NCI-H1105 treated with DMSO at 0.1 percent for 48 hours (cell line): ENCODE measurements around the gene ITIH2.
A peak's percentile ranks its signal among the peaks of the same experiment; 100 is the strongest.
"Not testable (repeated sequence)": the region's sequence is repeated elsewhere in the genome, so short reads cannot be mapped to it uniquely, and the experiment has no call there.

ENCODE experiments used
- DNase-seq: peaks from one replicate; lab custom pipeline; 2025; lab: John Stamatoyannopoulos, UW

The ITIH2 gene

DNA sequence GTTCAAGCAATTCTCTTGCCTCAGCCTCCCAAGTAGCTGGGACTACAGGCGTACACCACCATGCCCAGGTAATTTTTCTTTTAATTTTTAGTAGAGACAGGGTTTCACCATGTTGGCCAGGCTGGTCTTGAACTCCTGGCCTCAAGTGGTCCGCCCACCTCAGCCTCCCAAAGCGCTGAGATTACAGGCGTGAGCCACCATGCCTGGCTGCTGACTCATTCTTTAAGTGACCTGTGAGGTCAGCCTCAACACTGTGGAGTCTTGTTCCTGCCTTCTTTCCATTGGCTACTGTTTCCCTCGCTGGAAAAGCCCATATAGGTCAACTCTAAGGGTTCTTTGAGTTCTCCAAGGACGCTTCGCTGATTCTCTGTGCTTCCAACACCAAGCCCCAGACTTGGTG, 45.5 kb downstream of the ITIH2 start:
- not testable (repeated sequence) for DNase-seq

DNA sequence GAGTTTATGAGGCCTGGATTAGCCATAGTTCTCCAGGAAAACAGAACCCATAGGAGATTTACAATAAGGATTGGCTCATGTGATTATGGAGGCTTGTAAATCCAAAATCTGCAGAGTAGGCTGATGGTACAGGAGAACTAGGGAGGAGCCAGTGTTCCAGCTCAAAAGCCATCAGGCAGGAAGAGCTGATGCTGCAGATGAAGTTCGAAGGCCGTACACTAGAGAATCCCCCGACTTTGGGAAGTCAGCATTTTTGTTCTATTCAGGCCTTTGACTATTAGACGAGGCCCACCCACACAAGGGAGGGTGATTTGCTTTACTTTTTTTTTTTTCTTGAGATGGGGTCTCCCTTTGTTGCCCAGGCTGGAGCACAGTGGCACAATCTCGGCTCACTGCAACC, 47.1 kb downstream of the ITIH2 start:
- no peak for DNase-seq

DNA sequence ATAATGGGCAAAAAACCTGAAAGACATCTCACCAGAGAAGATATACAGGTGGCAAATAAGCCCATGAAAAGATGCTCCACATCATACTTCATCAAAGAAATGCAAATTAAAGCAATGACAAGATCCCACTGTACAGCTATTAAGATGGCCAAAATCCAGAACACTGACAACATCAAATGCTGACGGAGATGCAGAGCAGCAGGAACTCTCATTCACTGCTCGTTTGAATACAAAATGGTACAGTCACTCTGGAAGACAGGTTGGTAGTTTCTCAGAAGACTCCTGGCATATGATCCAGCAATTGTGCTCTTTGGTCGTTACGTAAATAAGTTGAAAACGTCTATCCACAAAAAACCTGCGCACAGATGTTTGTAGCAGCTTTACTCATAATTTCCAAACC, 49.1 kb downstream of the ITIH2 start:
- no peak for DNase-seq

DNA sequence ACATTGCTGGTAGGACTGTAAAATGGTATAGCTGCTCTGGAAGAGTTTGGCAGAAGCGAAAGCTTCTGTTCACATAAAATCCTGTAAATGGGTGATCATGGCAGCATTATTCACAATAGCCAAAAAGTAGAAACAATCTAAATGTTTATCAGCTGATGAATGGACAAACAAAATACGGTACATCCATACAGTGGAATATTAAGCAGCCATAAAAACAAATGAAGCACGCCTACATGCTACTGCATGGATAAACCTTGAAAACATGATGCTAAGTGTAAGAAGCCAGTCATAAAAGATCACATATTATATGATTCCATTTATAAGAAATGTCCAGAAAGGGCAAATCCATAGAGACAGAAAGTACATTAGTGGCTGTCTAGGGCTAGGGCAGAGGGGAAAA, 52.0 kb downstream of the ITIH2 start:
- DNase-seq, result no peak

DNA sequence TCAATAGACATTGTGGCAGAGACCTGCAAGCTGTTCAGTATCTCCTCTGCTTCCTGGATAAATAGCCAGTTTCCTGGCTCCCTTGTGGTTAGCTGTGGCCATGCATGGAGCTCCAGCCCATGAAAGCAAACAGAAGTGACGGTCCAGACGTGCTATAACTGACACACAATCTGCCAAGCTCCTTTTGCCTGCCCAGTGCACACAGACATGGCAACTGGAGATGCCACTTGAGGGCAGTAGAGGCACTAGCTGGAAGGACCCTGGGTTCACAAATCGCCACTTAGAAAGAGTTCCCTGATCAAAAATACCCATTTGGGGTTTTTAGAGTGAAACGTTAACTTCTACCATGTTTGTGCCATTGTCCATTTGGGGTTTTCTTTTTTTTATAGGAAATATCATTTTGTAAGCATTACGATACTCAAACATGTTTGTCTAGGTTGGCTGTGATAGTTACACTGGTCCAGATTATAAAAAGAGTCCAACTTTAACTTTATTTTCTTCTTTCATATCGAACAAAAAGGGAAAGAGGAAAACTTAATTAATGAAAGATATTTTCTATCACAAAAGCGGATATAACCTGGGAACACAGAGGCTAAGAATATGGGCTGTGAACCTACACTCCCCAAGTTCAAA, 53.4 kb downstream of the ITIH2 start:
- DNase-seq, result no peak

DNA sequence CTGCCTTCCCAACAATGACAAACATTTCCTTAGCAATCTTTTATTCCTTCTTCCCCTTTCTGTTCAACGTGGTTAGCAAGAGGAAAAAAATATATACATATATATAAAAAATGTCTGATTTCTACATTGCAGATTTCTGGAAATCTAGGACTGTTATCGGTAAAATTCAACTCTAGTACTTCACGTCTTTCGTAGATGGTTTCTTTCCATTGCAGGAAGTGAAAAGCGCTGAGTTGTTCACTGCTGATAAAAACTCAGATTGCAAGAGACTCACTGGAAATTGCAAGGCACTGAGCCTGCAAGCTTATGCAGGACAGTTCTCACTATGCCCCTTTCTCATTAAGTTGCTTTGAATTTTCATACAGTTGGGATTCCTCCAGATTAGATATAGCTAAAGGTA, 60.8 kb downstream of the ITIH2 start:
- DNase-seq, result no peak

DNA sequence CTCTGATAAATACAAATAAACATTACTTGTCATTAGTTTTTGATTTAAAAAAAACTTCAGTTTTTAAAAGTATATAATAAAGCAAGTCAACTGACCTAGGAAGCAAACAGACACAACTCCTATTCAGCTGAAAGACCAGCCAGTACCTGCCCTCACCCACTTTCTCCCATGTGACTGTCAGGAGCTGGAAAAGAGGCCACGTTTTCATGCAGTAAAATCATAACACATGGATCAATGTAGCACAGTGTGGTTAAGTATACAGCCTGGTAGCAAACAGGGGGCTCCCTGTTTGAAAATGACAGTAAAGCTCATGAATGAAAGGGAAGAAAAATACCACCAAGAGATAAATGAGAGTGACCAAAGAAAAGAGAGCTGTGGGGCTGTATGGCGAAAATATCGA, 63.1 kb downstream of the ITIH2 start:
- no peak for DNase-seq

DNA sequence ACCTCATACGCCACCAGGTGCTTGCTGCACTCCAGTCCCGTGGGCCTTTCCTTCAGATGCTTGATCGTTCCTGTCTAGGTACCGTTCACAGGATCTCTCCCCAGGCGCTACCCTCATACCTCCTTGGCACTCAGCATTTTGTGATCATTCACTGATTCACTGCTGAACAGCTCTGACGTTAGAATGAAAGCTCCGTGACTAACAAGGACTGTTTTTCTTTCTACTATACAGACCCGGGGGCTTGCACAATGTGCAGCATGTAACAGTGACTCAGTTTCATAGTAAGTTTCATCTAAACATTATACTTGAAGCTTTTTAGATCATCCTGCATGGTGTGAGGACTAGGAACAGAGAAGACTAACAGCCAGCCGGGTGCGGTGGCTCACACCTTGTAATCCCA, 64.1 kb downstream of the ITIH2 start:
- DNase-seq, result no peak

DNA sequence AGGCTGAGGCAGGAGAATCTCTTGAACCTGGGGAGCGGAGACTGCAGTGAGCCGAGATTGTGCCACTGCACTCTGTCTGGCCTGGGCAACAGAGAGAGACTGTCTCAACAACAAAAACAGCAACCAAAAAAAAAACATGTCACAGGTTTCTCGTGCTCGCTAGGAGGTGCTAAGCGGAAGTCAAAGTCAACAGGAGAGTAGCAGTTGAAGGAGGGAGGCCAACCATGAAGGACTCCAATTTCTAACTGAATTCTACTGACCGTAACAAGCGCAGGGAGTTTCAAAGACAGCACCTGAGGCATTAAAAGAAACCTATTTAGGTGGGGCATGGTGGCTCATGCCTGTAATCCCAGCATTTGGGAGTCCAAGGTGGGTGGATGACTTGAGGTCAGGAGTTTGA, 65.3 kb downstream of the ITIH2 start:
- DNase-seq, result no peak

DNA sequence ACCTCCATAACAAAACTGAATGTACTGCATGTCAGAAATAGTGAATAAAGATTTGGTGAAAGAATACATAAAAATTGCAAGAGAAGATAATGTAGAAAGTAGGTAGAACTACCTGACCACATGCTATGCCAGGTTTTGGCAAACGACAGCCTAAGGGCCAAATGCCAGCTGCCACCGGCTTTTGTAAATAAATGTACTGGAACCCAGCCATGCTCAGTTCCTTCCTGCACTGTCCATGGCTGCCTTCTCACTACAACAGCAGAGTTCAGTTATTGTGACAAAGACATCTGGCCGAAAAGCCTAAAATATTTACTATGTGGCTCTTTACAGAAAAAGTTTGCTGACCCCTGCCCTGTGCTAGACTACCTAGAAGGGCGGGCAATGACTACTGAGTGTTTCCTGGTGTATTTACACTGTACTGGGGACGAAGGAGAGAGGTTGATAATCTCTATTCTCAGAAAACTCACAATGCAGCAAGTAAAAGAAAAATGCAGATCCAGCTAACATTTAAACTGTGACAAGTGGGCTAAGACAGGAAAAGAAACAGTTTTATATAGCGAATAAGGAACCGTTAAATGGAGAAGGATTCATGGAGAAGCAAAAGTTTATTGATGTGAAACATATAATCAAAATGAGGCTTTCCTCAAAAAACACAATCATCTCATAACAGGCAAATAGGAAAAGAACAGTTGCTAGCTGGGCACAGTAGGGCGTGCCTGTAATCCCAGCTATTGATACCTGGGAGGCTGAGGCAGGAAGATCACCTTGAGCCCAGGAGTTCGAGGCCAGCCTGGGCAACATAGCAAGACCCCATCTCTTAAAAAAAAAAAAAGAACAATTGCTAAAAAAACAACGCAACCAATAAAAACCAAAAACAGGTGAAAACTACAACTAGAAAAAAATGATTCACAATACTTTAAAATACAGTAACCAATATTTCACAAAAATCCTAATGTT, 71.0 kb downstream of the ITIH2 start:
- DNase-seq, result peak; percentile 51

DNA sequence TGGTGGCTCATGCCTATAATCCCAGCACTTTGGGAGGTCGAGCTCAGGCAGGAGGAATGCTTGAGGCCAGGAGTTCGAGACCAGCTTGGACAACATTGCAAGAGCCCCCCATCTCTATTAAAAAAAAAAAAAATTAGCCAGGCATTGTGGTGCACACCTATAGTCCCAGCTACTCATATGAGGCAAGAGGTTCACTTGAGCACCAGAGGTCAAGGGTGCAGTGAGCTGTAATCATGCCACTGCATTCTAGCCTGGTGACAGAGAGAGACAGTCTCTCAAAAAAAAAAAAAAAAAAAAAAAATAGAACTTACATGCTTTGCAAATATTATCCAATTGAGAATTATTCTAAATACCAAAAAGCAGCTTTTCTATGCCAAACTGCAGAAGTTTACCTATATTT, 73.7 kb downstream of the ITIH2 start:
- no peak for DNase-seq

DNA sequence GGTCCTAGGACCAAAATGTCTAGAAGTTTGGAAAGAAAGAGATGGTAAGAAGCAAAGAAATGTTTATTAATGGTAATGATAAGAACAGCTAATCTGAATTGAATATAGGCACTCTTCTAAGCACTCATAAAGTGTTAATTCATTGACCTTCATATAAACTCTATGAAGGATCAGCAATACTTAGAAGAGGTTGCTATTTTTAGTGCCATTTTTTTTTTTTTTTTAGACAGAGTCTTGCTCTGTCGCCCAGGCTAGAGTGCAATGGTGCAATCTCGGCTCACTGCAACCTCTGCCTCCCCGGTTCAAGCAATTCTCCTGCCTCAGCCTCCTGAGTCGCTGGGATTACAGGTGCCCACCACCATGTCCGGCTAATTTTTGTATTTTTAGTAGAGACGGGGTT, 79.1 kb downstream of the ITIH2 start:
- DNase-seq, result not testable (repeated sequence)

DNA sequence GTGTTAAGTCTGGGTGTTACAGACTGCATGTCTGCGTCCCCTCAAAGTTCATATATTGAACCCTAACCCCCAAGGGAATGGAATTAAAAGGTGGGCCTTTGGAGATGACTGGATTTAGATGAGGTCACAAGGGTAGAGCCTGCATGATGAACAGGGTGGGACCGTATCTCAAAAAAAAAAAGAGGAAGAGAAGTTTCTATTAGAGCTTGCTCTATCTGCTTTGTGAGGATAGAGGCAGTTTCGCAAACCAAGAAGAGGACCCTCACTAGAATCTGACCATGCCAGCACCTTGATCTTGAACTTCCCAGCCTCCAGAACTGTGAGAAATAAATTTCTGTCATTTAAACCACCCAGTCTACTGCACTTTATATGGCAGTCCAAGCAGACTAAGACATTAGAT, 83.3 kb downstream of the ITIH2 start:
- DNase-seq, result no peak

DNA sequence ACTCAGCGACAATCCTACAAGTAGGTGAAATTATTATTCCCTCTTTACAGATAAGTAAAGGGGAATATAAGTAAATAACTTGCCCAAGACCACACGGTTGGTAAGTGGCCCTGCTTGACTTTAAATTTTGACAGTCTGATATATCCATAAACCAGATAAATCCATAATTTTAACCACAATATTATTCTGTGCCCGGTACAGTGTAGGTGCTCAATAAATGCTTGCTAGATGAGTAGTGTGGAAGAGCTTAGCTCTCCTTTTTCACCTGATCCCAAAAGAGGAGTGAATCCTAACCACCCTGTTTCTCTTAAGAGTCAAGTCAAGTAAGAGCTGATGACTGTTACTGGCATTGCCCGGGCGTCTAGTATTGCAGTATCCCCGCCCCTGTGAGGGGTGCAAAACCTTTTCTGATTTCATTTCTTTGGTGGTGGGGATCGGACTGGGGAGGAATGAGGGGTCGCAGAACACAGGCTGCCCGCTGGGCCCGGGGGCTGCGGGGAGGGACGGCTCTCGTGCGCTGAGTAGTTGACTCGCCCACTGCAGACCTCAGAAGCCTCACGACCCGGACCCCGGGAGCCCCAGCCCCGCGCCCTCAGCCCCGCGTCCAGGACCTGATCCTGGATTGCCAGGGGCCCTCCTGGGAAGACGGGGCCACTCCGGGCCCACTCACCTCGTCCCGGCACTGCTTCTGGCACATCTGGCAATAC, 84.2 kb downstream of the ITIH2 start:
- no peak for DNase-seq

DNA sequence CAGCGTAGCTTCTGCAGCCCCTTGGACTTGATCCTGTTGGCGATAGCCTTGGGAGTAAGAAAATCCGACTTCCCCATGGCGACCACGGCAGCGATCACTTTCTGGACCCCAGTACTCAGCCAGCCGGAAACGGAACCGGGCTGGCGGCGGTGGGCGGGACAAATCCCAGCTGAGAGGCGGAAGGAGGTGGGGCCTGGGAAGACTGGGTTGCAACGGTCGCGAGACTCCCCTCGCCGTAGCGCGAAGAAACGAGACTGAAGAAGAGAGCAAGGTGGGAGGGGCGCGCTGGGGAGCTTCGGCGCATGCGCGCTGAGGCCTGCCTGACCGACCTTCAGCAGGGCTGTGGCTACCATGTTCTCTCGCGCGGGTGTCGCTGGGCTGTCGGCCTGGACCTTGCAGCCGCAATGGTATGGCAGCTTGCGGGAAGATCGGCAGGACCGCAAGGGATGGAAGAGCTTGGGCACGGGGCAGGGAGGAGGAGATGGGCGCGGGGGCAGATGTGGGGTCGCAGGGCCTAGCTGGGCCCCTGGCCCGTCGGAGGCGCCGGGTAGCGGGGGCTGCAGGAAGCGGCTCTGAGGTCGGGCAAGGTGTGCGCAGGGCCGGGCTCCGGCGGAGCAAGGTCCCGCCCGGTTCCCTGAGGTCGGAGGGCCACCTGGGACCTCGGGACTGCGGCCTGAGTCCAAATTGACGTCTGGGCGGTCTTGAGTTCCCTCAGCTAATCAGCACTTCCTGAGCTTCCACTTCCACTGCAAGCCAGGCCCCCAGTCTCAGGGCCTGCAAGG, 84.9 kb downstream of the ITIH2 start, which contains the start of the genes ATP5F1C and KIN:
Gene ATP5F1C, plus strand, starts transcription at position 321 of the 782 bp plus-strand sequence. Its CDS starts 31 bp downstream, at position 352.
Gene KIN, minus strand, starts transcription at position 137 of the 782 bp plus-strand sequence. Its CDS starts 60 bp downstream, at position 77.
- peak; percentile 86 for DNase-seq

DNA sequence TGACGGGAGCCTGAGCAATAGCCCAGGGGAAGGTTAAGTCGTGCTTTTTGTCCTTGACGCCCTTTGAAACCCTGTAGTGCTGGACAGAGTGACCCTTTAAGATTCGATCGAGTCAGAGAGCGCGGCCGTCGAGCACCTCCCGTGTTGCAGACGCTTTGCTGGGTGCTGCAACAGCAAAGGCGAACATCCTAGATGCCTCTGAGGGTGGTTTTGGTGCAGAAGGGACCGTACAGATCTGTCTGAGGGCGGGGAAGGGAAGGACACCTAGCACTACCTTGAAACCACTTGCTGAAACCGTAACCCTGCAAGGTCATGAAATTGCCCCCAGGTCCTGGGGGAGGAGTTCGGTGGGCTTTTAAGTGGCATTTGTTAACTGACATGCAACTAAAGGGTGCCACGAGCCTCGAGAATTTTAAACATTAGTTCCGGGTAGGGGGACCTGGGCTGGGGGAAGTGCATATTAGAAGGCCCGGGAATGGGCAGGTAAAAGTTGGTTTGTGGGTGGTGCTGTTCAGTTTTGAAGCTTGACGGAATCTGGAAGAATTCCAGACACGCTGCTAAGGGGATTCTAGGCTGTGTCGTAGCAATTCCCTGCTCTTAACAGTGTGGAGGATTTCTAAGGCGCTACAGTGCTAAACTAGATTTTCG, 85.6 kb downstream of the ITIH2 start:
- no peak for DNase-seq

DNA sequence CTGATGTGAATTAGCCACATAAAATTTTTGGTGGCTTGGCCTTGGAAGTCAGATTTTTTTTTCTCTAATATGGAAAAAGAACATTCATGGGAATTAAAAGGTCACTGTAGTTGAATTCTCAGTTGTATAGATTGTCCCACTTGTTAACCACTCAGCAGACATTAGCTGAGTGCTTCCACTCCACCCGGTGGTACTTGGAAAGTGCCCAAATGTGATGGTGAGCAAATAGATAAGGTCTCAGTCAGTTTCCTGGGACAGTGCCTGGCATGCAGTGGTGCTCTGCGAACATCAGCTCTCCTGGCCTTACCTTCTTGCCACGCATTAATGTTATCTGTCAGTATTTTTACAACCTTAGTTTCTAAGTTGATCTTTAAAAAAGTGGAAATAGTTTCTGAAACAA, 86.3 kb downstream of the ITIH2 start:
- DNase-seq, result peak; percentile 2

DNA sequence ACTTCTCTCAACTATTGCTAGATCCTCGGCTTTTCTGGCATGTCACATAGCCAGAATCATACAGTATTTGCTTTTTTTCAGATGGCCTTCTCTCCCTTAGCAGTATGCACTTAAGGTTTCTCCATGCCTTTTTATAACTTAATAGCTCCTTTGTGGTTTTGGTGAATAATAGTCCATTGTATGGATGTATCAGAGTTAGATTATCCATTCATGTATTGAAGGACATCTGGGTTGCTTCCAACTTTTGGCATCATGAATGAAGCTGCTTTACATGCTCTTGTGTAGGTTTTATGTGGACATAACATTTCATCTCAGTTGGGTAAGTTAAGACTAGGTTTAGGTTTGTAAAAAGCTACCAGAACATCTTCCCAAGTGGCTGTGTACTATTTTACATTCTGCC, 89.4 kb downstream of the ITIH2 start:
- no peak for DNase-seq

DNA sequence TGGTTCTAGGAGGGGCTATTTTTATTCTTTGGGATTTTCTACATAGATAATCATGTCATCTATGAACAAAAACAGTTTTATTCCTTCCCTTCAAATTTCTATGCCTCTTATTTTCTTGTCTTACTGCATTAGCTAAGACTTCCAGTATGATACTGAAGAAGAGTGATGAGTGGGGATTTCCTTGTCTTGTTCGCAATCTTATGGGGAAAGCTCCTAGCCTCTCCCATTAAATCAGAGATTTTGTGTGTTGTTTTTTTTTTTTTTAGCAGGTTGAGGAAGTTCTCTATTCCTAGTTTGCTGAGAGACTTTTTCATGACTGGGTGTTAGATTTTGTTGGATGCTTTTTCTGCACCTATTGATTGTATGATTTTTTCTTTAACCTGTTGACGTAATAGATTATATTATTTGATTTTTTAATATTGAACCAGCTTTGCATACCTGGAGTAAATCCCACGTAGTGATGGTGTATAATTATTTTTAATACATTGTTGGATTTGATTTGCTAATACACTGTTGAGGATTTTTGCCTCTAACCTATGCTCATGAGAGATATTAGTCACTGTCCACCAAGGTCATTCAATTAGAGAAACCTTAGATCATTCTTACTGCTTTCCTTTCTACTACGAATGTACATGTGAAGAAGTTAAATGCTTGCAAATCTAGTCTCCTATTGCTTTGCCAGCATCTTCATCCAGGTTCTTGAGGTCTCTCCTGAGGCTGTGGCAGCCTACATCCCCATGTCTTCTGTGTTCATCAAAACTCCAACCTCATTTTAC, 91.3 kb downstream of the ITIH2 start:
- no peak for DNase-seq

DNA sequence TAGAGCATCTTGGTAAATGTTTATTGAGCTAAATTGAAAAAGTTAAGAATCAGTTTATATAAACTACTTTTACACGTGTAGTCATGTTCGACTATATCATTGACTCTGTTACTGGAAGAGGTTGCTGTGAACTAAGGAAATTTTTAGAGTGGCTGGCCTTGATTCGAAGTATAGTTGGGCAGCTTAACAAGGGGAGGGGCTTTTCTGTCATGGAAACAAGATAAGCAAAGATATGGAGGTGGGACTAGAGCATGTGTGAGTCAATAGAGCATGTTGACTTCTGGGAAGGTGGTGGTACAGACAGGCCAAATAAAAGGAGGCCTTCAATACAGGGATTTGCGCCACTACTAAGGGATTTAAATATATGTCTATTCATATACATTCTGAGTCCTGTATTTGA, 92.5 kb downstream of the ITIH2 start:
- no peak for DNase-seq

DNA sequence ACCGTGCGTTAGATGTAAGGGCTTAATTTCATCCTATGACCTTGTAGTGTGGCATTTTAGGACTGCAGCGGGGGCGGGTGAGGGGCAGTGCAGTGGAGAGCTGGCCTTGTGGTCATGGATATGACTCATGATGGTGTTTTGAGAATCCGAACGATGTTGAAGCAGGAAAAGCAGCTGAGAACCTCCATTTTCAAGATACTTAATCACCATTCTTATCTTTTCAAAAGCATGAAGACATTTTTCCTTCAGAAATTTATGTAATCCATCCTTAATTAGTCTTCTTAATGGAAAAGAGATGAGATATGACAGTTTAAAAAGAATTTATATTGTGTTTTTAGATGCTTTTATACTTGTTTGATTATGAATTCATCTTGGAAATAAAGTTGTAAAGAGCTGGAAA, 94.5 kb downstream of the ITIH2 start:
- DNase-seq, result no peak
